H1 (cell line): ENCODE data around the gene ASIC2.

ENCODE experiments used
- BRCA1 ChIP-seq: IDR thresholded peaks from 2 replicates; pipeline ENCODE4 v1.6.1; 2012; ENCODE audit warnings: low read depth, low read length, improper control_type of control experiment
- EP300 ChIP-seq, 2 experiments: IDR thresholded peaks; 1 replicate in 1 of 2; 2 replicates in 1 of 2; pipeline ENCODE4 v1.6.1; 2011 to 2012; ENCODE audit warnings: low read depth in 2 of 2, low read length in 2 of 2, mild to moderate bottlenecking in 2 of 2, borderline replicate concordance in 1 of 2, inconsistent platforms in 1 of 2, moderate library complexity in 1 of 2
- GABPA ChIP-seq: IDR thresholded peaks from 2 replicates; pipeline ENCODE4 v1.6.1; 2011; ENCODE audit warnings: mild to moderate bottlenecking, low read length, moderate library complexity, borderline replicate concordance; ENCODE audit not compliant: insufficient read depth
- GTF2F1 ChIP-seq: IDR thresholded peaks from 2 replicates; pipeline ENCODE4 v1.6.1; 2012; ENCODE audit warnings: low read depth, low read length, improper control_type of control experiment, borderline replicate concordance
- HDAC6 ChIP-seq: IDR thresholded peaks from one replicate; pipeline ENCODE4 v1.7.1; 2012; ENCODE audit warnings: low read depth, mild to moderate bottlenecking, inconsistent platforms, low read length, moderate library complexity
- POLR2AphosphoS5 ChIP-seq: IDR thresholded peaks from 2 replicates; pipeline ENCODE4 v1.6.1; 2011; ENCODE audit warnings: low read depth, low read length
- SP1 ChIP-seq: IDR thresholded peaks from 2 replicates; pipeline ENCODE4 v1.6.1; 2011; ENCODE audit warnings: low read depth, low read length
- SP4 ChIP-seq: IDR thresholded peaks from 2 replicates; pipeline ENCODE4 v1.6.1; 2012; ENCODE audit warnings: low read length, inconsistent platforms
- TAF1 ChIP-seq: IDR thresholded peaks from 2 replicates; pipeline ENCODE4 v1.6.1; 2011; ENCODE audit warnings: mild to moderate bottlenecking, low read depth, low read length
- TF ChIP-seq, protein P1 (sequence below): IDR thresholded peaks from 2 replicates; pipeline ENCODE4 v1.6.1; 2011; ENCODE audit warnings: low read depth, mild to moderate bottlenecking, low read length; ENCODE audit not compliant: insufficient read depth
- TF ChIP-seq, protein P2 (sequence below): IDR thresholded peaks from 2 replicates; pipeline ENCODE4 v1.6.1; 2012; ENCODE audit warnings: inconsistent platforms
- TF ChIP-seq, protein P3 (sequence below), 3 experiments: IDR thresholded peaks; 1 replicate in 2 of 3; 2 replicates in 1 of 3; pipeline versions ENCODE4 v1.5.1 to v1.6.1; 2011; ENCODE audit warnings: low read length in 3 of 3, mild to moderate bottlenecking in 3 of 3, inconsistent platforms in 2 of 3, low read depth in 1 of 3, moderate library complexity in 1 of 3; ENCODE audit not compliant: insufficient read depth in 1 of 3; ENCODE audit errors: control extremely low read depth in 1 of 3

DNA sequence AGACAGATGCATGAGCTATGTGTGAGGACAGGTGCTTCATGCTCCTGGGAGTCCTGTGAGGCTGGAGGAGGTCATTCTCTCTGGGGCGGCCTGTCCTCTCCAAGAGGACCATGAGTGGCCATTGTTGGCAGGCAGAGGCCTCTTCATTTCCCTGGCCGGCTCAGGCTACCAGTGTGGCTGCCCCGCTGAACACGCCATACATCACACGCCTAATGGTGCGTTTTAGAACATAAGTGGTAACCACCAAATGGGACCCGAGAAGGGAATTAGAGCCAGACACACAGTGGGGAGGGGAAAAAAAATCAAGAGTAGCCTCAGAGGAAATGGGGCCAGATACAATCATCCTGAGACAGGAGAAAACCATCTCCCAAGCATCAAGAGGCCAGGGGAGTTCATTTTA lies 161.5 kb downstream of the ASIC2 start:
- TF ChIP-seq GABPA (no peak), BRCA1 (no peak), EP300 (IDR thresholded peaks at IDR 0.05; ENCODE audit: borderline replicate concordance in 1 of 2, low read depth in 2 of 2, low read length in 2 of 2) (no peak), TAF1 (no peak), SP1 (no peak), SP4 (no peak), POLR2AphosphoS5 (no peak), GTF2F1 (no peak), HDAC6 (no peak)
- TF ChIP-seq, protein P1, sequence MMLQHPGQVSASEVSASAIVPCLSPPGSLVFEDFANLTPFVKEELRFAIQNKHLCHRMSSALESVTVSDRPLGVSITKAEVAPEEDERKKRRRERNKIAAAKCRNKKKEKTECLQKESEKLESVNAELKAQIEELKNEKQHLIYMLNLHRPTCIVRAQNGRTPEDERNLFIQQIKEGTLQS = no peak
- TF ChIP-seq, protein P2, sequence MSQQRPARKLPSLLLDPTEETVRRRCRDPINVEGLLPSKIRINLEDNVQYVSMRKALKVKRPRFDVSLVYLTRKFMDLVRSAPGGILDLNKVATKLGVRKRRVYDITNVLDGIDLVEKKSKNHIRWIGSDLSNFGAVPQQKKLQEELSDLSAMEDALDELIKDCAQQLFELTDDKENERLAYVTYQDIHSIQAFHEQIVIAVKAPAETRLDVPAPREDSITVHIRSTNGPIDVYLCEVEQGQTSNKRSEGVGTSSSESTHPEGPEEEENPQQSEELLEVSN = no peak
- TF ChIP-seq, protein P3, sequence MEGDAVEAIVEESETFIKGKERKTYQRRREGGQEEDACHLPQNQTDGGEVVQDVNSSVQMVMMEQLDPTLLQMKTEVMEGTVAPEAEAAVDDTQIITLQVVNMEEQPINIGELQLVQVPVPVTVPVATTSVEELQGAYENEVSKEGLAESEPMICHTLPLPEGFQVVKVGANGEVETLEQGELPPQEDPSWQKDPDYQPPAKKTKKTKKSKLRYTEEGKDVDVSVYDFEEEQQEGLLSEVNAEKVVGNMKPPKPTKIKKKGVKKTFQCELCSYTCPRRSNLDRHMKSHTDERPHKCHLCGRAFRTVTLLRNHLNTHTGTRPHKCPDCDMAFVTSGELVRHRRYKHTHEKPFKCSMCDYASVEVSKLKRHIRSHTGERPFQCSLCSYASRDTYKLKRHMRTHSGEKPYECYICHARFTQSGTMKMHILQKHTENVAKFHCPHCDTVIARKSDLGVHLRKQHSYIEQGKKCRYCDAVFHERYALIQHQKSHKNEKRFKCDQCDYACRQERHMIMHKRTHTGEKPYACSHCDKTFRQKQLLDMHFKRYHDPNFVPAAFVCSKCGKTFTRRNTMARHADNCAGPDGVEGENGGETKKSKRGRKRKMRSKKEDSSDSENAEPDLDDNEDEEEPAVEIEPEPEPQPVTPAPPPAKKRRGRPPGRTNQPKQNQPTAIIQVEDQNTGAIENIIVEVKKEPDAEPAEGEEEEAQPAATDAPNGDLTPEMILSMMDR (IDR thresholded peaks at IDR 0.05; ENCODE audit: control extremely low read depth in 1 of 3, insufficient read depth in 1 of 3, low read depth in 1 of 3, low read length in 3 of 3) = no peak
